ENCODE results near the gene ANKS1A. TPM values are rescaled to one million over a fixed set of nuclear protein-coding genes. Genes with fewer than 3 reads are reported as not detected.

Gene ANKS1A
- total and polyA plus RNA-seq, 2 of the 4 experiments (the other 2 are of a cell fraction), result 7.2 to 7.5 TPM

- DNase-seq (no peak), ATAC-seq (ENCODE audit: low read depth) (no peak)
- Histone ChIP-seq H3K56ac (ENCODE audit: extremely low read depth, insufficient read depth, low read length) (no peak overlapping the region), H2BK5ac (ENCODE audit: low read depth, low read length, poor library complexity, severe bottlenecking) (no peak overlapping the region), H3K4ac (ENCODE audit: low read depth, low read length) (no peak overlapping the region), H3K4me3 (ENCODE audit: insufficient read depth, low read depth, low read length) (no peak overlapping the region), H3K27ac (ENCODE audit: insufficient read depth, low read length) (no peak overlapping the region), H4K91ac (ENCODE audit: insufficient read depth, low read depth, low read length) (no peak overlapping the region), H3K9ac (ENCODE audit: low read depth, low read length) (no peak overlapping the region), H2BK120ac (ENCODE audit: low read depth, low read length) (no peak overlapping the region), H4K20me1 (ENCODE audit: insufficient read depth, low read length) (no peaks in the 10 kb centered on the region; the same call in 1 of the 2 replicates), H3K4me2 (ENCODE audit: low read depth, low read length) (no peak overlapping the region), H3K9me1 (ENCODE audit: insufficient read depth, low read length) (peaks cover 13% of the 10 kb centered on the region), H3K23ac (ENCODE audit: low read depth, low read length) (no peak overlapping the region), H2AK9ac (replicated peaks; ENCODE audit: low read depth, low read length, poor library complexity) (no peak overlapping the region), H3K9me3 (ENCODE audit: control insufficient read depth, insufficient read depth, low read length) (no peaks in the 10 kb centered on the region), H2AFZ (replicated peaks; ENCODE audit: low read length, poor library complexity) (no peak overlapping the region), H2BK15ac (ENCODE audit: low read depth, low read length) (no peak overlapping the region), H3K79me1 (ENCODE audit: low read depth in 1 of 2, low read length in 2 of 2) (0 out of 4 replicates have a peak, but pooled peaks cover 0 to 5% of the 10 kb centered on the region in 2 experiments), H3K27me3 (ENCODE audit: control insufficient read depth, insufficient read depth, low read length) (no peaks in the 10 kb centered on the region), H4K8ac (ENCODE audit: low read depth in 2 of 2, low read length in 2 of 2) (no peak overlapping the region), H3K18ac (ENCODE audit: low read depth, low read length) (no peak overlapping the region), H4K5ac (ENCODE audit: low read depth, low read length) (no peak overlapping the region), H2BK20ac (ENCODE audit: low read depth, low read length) (no peak overlapping the region), H3K14ac (replicated peaks; ENCODE audit: low read depth, low read length) (no peak overlapping the region), H2AK5ac (ENCODE audit: low read depth, low read length) (no peak overlapping the region), H3K36me3 (ENCODE audit: control insufficient read depth, insufficient read depth, low read length) (0 out of 2 replicates have a peak, but pooled peaks cover 2% of the 10 kb centered on the region), H3K4me1 (ENCODE audit: control insufficient read depth, insufficient read depth, low read length) (peaks cover 6% of the 10 kb centered on the region)
- in situ Hi-C loops (cut with MboI; ENCODE audit: low sequenced_read_pairs) (no loop called here), intact Hi-C loops (cut with micrococcal nuclease) (no loop called here), dilution Hi-C loops (cut with HindIII; ENCODE audit: low sequenced_read_pairs, unreplicated experiment) (no loop called here)
- ChIA-PET POLR2A (ENCODE audit: unreplicated experiment) (no interaction called here), CTCF (interaction anchor here (1.7 kb wide), 1 partner anchor 161 kb away, joined by 5 read pairs; no protein-coding TSS in a partner anchor)
- no CpG with 5 or more reads among the region's 2 CpGs for WGBS, 2 experiments (ENCODE audit: extremely low coverage in 2 of 2, insufficient read length in 1 of 2)
- no TSS peak for BruUV-seq (replicated peaks)
- TF ChIP-seq CTCF (conservative IDR thresholded peaks at IDR 0.05; ENCODE audit: low read depth, low read length) (no peak), USF2 (IDR thresholded peaks at IDR 0.05; ENCODE audit: low read depth, low read length) (no peak), BHLHE40 (IDR thresholded peaks at IDR 0.05; ENCODE audit: low read depth, low read length) (no peak), MXI1 (IDR thresholded peaks at IDR 0.05; ENCODE audit: borderline replicate concordance, low read depth, low read length) (no peak), MAFK (IDR thresholded peaks at IDR 0.05; ENCODE audit: low read depth, low read length) (no peak), SMC3 (IDR thresholded peaks at IDR 0.05; ENCODE audit: low read depth, low read length) (no peak), RCOR1 (IDR thresholded peaks at IDR 0.05; ENCODE audit: insufficient replicate concordance, low read length) (no peak), CEBPB (IDR thresholded peaks at IDR 0.05; ENCODE audit: low read depth, low read length) (no peak), ELK1 (IDR thresholded peaks at IDR 0.05; ENCODE audit: borderline replicate concordance, low read depth, low read length) (no peak), MAZ (IDR thresholded peaks at IDR 0.05; ENCODE audit: borderline replicate concordance, low read depth, low read length) (no peak)
Observed at GRCh38 chr6:34979218-34979617, 90.2 kb downstream of the ANKS1A start.

All from IMR-90 (cell line).